ENCODE results near the gene LY6G6F. TPM values are rescaled to one million over a fixed set of nuclear protein-coding genes. Genes with fewer than 3 reads are reported as not detected.
A peak's percentile ranks its signal among the peaks of the same experiment; 100 is the strongest.

The LY6G6F gene
- total RNA-seq, 1 donor from 2014 or later, result not detected

- H3K36me3 ChIP-seq (ENCODE audit: insufficient read depth, low read length), result peaks cover 7% of the 10 kb centered on the region
- DNase-seq (ENCODE audit: low read depth) (no peak), FAIRE-seq (no peak)
- Mint-ChIP-seq H3K36me3 (ENCODE audit: low read depth, unreplicated experiment) (peaks cover 23% of the 10 kb centered on the region), H3K27me3 (ENCODE audit: low read depth, unreplicated experiment) (peaks cover 8% of the 10 kb centered on the region), H3K27ac (ENCODE audit: unreplicated experiment) (no peak overlapping the region), H3K4me1 (ENCODE audit: low read depth, unreplicated experiment) (peaks cover 5% of the 10 kb centered on the region), H3K4me3 (ENCODE audit: unreplicated experiment) (peak overlapping the region; percentile 2), H3K9me3 (ENCODE audit: unreplicated experiment) (peaks cover 3% of the 10 kb centered on the region)
- H2AFZ ChIP-seq (ENCODE audit: low read depth, low read length), result no peak overlapping the region
- H3K4me3 ChIP-seq (ENCODE audit: insufficient read depth, low read depth, low read length), result no peak overlapping the region
- H3K27me3 ChIP-seq (ENCODE audit: insufficient read depth, low read length), result no peaks in the 10 kb centered on the region
- peaks cover 26% of the 10 kb centered on the region for H4K20me1 ChIP-seq (ENCODE audit: insufficient read depth, low read length)
- H3K27ac ChIP-seq (ENCODE audit: low read depth, low read length), result no peak overlapping the region
- H3K9ac ChIP-seq (ENCODE audit: low read length), result no peak overlapping the region
- H3K9me3 ChIP-seq (ENCODE audit: insufficient read depth, low read depth, low read length), result no peaks in the 10 kb centered on the region
- H3K4me1 ChIP-seq (ENCODE audit: insufficient read depth, low read length), result peaks cover 13% of the 10 kb centered on the region
- TF ChIP-seq, protein P1, sequence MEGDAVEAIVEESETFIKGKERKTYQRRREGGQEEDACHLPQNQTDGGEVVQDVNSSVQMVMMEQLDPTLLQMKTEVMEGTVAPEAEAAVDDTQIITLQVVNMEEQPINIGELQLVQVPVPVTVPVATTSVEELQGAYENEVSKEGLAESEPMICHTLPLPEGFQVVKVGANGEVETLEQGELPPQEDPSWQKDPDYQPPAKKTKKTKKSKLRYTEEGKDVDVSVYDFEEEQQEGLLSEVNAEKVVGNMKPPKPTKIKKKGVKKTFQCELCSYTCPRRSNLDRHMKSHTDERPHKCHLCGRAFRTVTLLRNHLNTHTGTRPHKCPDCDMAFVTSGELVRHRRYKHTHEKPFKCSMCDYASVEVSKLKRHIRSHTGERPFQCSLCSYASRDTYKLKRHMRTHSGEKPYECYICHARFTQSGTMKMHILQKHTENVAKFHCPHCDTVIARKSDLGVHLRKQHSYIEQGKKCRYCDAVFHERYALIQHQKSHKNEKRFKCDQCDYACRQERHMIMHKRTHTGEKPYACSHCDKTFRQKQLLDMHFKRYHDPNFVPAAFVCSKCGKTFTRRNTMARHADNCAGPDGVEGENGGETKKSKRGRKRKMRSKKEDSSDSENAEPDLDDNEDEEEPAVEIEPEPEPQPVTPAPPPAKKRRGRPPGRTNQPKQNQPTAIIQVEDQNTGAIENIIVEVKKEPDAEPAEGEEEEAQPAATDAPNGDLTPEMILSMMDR (IDR thresholded peaks at IDR 0.05; ENCODE audit: insufficient read depth, low read depth, low read length), result no peak
- no peak for TF ChIP-seq EZH2 (IDR thresholded peaks at IDR 0.05; ENCODE audit: insufficient read depth, low read length)
- no peak overlapping the region for H3K4me2 ChIP-seq (ENCODE audit: low read length)
- peaks cover 12% of the 10 kb centered on the region for H3K79me2 ChIP-seq (ENCODE audit: insufficient read depth, low read length)
Observed at GRCh38 chr6:31725502-31726350, 19.1 kb downstream of the LY6G6F start.

DNA sequence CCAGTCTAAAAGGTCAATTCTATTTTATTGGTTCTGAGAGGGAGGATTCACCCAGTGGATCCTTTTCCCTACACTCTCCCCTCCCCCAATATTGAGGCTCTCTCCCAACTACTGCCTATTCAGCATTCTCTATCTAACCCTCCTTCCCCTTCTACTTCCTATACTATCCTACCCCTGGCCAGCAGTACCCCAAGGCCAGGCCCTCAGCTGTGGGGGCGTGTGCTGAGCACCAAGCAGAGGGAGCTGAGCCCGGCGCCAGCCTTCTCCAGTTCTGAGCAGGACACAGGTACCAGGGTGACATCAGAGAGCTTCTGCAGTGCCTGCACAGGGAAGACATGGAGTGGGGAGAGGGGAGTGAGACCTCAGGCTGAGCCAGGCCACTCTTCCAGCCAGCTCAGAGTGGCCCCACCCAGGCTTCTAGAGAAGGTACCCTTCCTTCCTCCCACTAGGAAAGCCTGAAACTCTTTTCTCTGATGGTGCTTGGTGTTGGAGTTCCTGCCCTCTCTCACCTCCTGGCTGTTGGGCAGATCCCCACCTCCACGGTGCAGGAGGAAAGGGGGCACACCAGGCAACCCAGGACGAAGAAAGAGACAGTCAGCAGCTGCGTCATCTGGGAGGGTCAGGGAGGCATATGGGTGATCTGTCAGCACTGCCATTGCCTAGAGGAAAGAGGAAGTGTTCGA, 20.5 kb downstream of the LY6G6F start:
- peak overlapping the region; percentile 52 for H3K4me3 Mint-ChIP-seq (ENCODE audit: unreplicated experiment)
- peaks cover 22% of the 10 kb centered on the region for H3K36me3 Mint-ChIP-seq (ENCODE audit: low read depth, unreplicated experiment)

More for the DNA sequence above, 20.5 kb downstream of the LY6G6F start:
- H3K9me3 ChIP-seq (ENCODE audit: insufficient read depth, low read depth, low read length), result no peaks in the 10 kb centered on the region
- H3K79me2 ChIP-seq (ENCODE audit: insufficient read depth, low read length), result peaks cover 15% of the 10 kb centered on the region
- H3K27ac ChIP-seq (ENCODE audit: low read depth, low read length), result no peak overlapping the region
- H3K27me3 ChIP-seq (ENCODE audit: insufficient read depth, low read length), result no peaks in the 10 kb centered on the region
- DNase-seq (ENCODE audit: low read depth) (no peak), FAIRE-seq (no peak)
- TF ChIP-seq, protein P1 (IDR thresholded peaks at IDR 0.05; ENCODE audit: insufficient read depth, low read depth, low read length), result no peak
- no peak for TF ChIP-seq EZH2 (IDR thresholded peaks at IDR 0.05; ENCODE audit: insufficient read depth, low read length)
- H3K4me3 ChIP-seq (ENCODE audit: insufficient read depth, low read depth, low read length), result no peak overlapping the region
- Mint-ChIP-seq H3K4me1 (ENCODE audit: low read depth, unreplicated experiment) (peaks cover 13% of the 10 kb centered on the region), H3K27me3 (ENCODE audit: low read depth, unreplicated experiment) (no peaks in the 10 kb centered on the region), H3K9me3 (ENCODE audit: unreplicated experiment) (no peaks in the 10 kb centered on the region), H3K27ac (ENCODE audit: unreplicated experiment) (no peak overlapping the region)
- peaks cover 21% of the 10 kb centered on the region for H3K36me3 ChIP-seq (ENCODE audit: insufficient read depth, low read length)
- H3K4me2 ChIP-seq (ENCODE audit: low read length), result no peak overlapping the region
- H2AFZ ChIP-seq (ENCODE audit: low read depth, low read length), result no peak overlapping the region
- peaks cover 14% of the 10 kb centered on the region for H3K4me1 ChIP-seq (ENCODE audit: insufficient read depth, low read length)
- H4K20me1 ChIP-seq (ENCODE audit: insufficient read depth, low read length), result peaks cover 36% of the 10 kb centered on the region
- no peak overlapping the region for H3K9ac ChIP-seq (ENCODE audit: low read length)

All from astrocyte (in vitro differentiated cells and primary cell).